HCT116 (cell line): ENCODE data around the gene DIP2C. TPM values are rescaled to one million over a fixed set of nuclear protein-coding genes. Genes with fewer than 3 reads are reported as not detected.

Source experiments
- ATAC-seq: fragments of 200-7000 bp; cut with Tn5 transposase; 2 replicates; pipeline ENCODE4 v1.9.1; 2020; ENCODE audit warnings: mild to moderate bottlenecking, moderate library complexity
- BruUV-seq: library from RNA; stranded (reverse); fragments of 400-500 nt; replicated peaks from 2 replicates; lab custom pipeline; 2021; lab: Mats Ljungman, UMichigan
- CTCF ChIA-PET: fragments of 300-600 bp; sonication (Branson Sonifier 250); formaldehyde crosslinking; loops from one replicate; lab custom pipeline; 2021; ENCODE audit warnings: antibody characterized with exemption; lab: Charles Lee
- POLR2A ChIA-PET: fragments of 300-600, 350-600 bp; sonication (Branson Sonifier 250); formaldehyde crosslinking; loops from one replicate; lab custom pipeline; 2021; ENCODE audit warnings: antibody characterized with exemption; lab: Charles Lee
- RAD21 ChIA-PET, 2 experiments: fragments of 300-600 bp; sonication (Branson Sonifier 250); formaldehyde crosslinking; loops; one replicate each; lab custom pipeline; 2023; ENCODE audit warnings: low total read pairs in 2 of 2; ENCODE audit not compliant: uncharacterized antibody in 2 of 2, unreplicated experiment in 2 of 2, low non-redundant PET in 1 of 2; lab: Charles Lee
- DNase-seq: peaks from one replicate; pipeline ENCODE4 v3.0.0-alpha.2; 2010; ENCODE audit warnings: low read depth, low spot score
- H2AFZ ChIP-seq: fragments of 200-600 bp; shearing (Covaris generic), sonication (generic); 2 replicates; pipeline ENCODE4 v1.6.1; 2017; ENCODE audit warnings: low read depth, mixed run types, mixed read lengths, antibody characterized with exemption, low read length; ENCODE audit not compliant: poor library complexity, severe bottlenecking
- H3K27ac ChIP-seq: 2 replicates; pipeline ENCODE4 v1.5.1; 2012; ENCODE audit warnings: low read depth, low read length
- H3K27me3 ChIP-seq: fragments of 200-600 bp; sonication (generic); 2 replicates; pipeline ENCODE4 v1.6.1; 2016; ENCODE audit warnings: mixed run types, low read length, mixed read lengths; ENCODE audit not compliant: insufficient read depth
- H3K36me3 ChIP-seq, 2 experiments: fragments of 200-500 bp in 1 of 2; fragments of 200-600 bp in 1 of 2; sonication (Bioruptor generic) in 1 of 2; sonication (generic) in 1 of 2; 2 replicates each; pipeline versions ENCODE4 v1.5.1 to v1.6.1; 2014 to 2016; ENCODE audit warnings: low read length in 2 of 2, inconsistent platforms in 1 of 2, mixed read lengths in 1 of 2, mixed run types in 1 of 2; ENCODE audit not compliant: insufficient read depth in 2 of 2, control insufficient read depth in 1 of 2
- H3K4me1 ChIP-seq, 2 experiments: fragments of 200-600 bp in 1 of 2; sonication (generic) in 1 of 2; 2 replicates each; pipeline versions ENCODE4 v1.5.1 to v1.6.1; 2012 to 2017; ENCODE audit warnings: low read length in 2 of 2, inconsistent platforms in 1 of 2, mild to moderate bottlenecking in 1 of 2, mixed read lengths in 1 of 2, mixed run types in 1 of 2, moderate library complexity in 1 of 2; ENCODE audit not compliant: insufficient read depth in 2 of 2, control insufficient read depth in 1 of 2
- H3K4me2 ChIP-seq: fragments of 200-600 bp; sonication (generic); 2 replicates; pipeline ENCODE4 v1.6.1; 2017; ENCODE audit warnings: mixed run types, low read length, mixed read lengths
- H3K4me3 ChIP-seq, 2 experiments: fragments of 200-600 bp in 1 of 2; sonication (generic) in 1 of 2; replicated peaks in 1 of 2; 2 replicates each; pipeline ENCODE4 v1.5.1; 2011 to 2016; ENCODE audit warnings: low read length in 2 of 2, control low read depth in 1 of 2, low read depth in 1 of 2, mild to moderate bottlenecking in 1 of 2, mixed read lengths in 1 of 2, mixed run types in 1 of 2
- H3K79me2 ChIP-seq: fragments of 200-600 bp; sonication (generic); 2 replicates; pipeline ENCODE4 v1.6.1; 2017; ENCODE audit warnings: mild to moderate bottlenecking, mixed run types, low read length, moderate library complexity, mixed read lengths; ENCODE audit not compliant: insufficient read depth
- H3K9ac ChIP-seq: fragments of 200-600 bp; sonication (generic); 2 replicates; pipeline ENCODE4 v1.6.1; 2016; ENCODE audit warnings: low read length, mixed read lengths
- H3K9me2 ChIP-seq: fragments of 200-600 bp; sonication (generic), shearing (Covaris generic); 2 replicates; pipeline ENCODE4 v1.6.1; 2017; ENCODE audit warnings: mixed run types, mild to moderate bottlenecking, moderate library complexity; ENCODE audit not compliant: insufficient read depth
- H3K9me3 ChIP-seq, 2 experiments: fragments of 200-500 bp in 1 of 2; fragments of 200-600 bp in 1 of 2; sonication (Bioruptor generic) in 1 of 2; sonication (generic) in 1 of 2; 2 replicates each; pipeline ENCODE4 v1.6.1; 2014 to 2017; ENCODE audit warnings: low read length in 2 of 2, mixed read lengths in 2 of 2, inconsistent platforms in 1 of 2, low read depth in 1 of 2, mild to moderate bottlenecking in 1 of 2, mixed run types in 1 of 2, moderate library complexity in 1 of 2; ENCODE audit not compliant: control insufficient read depth in 1 of 2, insufficient read depth in 1 of 2
- H4K20me1 ChIP-seq: fragments of 200-600 bp; sonication (generic), shearing (Covaris generic); 2 replicates; pipeline ENCODE4 v1.6.1; 2017; ENCODE audit warnings: mixed run types, mild to moderate bottlenecking, moderate library complexity; ENCODE audit not compliant: insufficient read depth
- CEBPB ChIP-seq: IDR thresholded peaks from 2 replicates; pipeline ENCODE4 v1.6.1; 2012; ENCODE audit warnings: low read depth
- EGR1 ChIP-seq: IDR thresholded peaks from 2 replicates; pipeline ENCODE4 v1.6.1; 2012; ENCODE audit warnings: low read depth
- FOSL1 ChIP-seq: IDR thresholded peaks from 2 replicates; pipeline ENCODE4 v1.6.1; 2012; ENCODE audit warnings: low read depth
- JUND ChIP-seq: IDR thresholded peaks from 2 replicates; pipeline ENCODE4 v1.6.1; 2012
- POLR2A ChIP-seq: IDR thresholded peaks from 2 replicates; pipeline ENCODE4 v1.7.0; 2011; ENCODE audit warnings: borderline replicate concordance; ENCODE audit not compliant: insufficient read depth, insufficient read length; ENCODE audit errors: extremely low read depth
- POLR2AphosphoS5 ChIP-seq: IDR thresholded peaks from 2 replicates; pipeline ENCODE4 v1.6.1; 2011; ENCODE audit warnings: mild to moderate bottlenecking, low read depth, low read length, moderate library complexity
- RAD21 ChIP-seq: IDR thresholded peaks from 2 replicates; pipeline ENCODE4 v1.6.1; 2012; ENCODE audit warnings: low read depth, mild to moderate bottlenecking
- SIN3A ChIP-seq: IDR thresholded peaks from 2 replicates; pipeline ENCODE4 v1.6.1; 2012; ENCODE audit warnings: low read depth
- SP1 ChIP-seq: IDR thresholded peaks from 2 replicates; pipeline ENCODE4 v1.6.1; 2012; ENCODE audit warnings: low read depth
- TCF7L2 ChIP-seq: IDR thresholded peaks from 2 replicates; pipeline ENCODE4 v1.7.0; 2011; ENCODE audit warnings: borderline replicate concordance, inconsistent platforms; ENCODE audit not compliant: insufficient read depth, insufficient read length; ENCODE audit errors: extremely low read depth
- ZFX ChIP-seq: fragments of 450-650 bp; IDR thresholded peaks from 2 replicates; pipeline ENCODE4 v1.6.1; 2017
- intact Hi-C: fragments of 100-400 bp; cut with micrococcal nuclease; formaldehyde crosslinking; loops from 2 replicates; pipeline ENCODE4 v1.10.0; 2022
- total RNA-seq: library from RNA; stranded (reverse); gene quantifications from one replicate; pipeline ENCODE4 v1.2.1, GENCODE V29; 2021; ENCODE audit not compliant: unreplicated experiment
- TF ChIP-seq, protein P1 (sequence below): IDR thresholded peaks from 2 replicates; pipeline ENCODE4 v1.6.1; 2012
- TF ChIP-seq, protein P2 (sequence below), 3 experiments: fragments of 200-600 bp in 1 of 3; sonication (generic) in 1 of 3; IDR thresholded peaks in 2 of 3; conservative IDR thresholded peaks in 1 of 3; 2 replicates each; pipeline ENCODE4 v1.5.1; 2012 to 2017; ENCODE audit warnings: low read depth in 2 of 3, low read length in 2 of 3, antibody characterized with exemption in 1 of 3, borderline replicate concordance in 1 of 3, control low read depth in 1 of 3, mild to moderate bottlenecking in 1 of 3, mixed read lengths in 1 of 3, mixed run types in 1 of 3, moderate library complexity in 1 of 3; ENCODE audit not compliant: insufficient read depth in 1 of 3
- TF ChIP-seq, protein P3 (sequence below): IDR thresholded peaks from 2 replicates; pipeline ENCODE4 v1.6.1; 2012; ENCODE audit warnings: low read depth

DIP2C gene
- total RNA-seq, 1 experiment from 2014 or later, result 15.4 TPM

DNA sequence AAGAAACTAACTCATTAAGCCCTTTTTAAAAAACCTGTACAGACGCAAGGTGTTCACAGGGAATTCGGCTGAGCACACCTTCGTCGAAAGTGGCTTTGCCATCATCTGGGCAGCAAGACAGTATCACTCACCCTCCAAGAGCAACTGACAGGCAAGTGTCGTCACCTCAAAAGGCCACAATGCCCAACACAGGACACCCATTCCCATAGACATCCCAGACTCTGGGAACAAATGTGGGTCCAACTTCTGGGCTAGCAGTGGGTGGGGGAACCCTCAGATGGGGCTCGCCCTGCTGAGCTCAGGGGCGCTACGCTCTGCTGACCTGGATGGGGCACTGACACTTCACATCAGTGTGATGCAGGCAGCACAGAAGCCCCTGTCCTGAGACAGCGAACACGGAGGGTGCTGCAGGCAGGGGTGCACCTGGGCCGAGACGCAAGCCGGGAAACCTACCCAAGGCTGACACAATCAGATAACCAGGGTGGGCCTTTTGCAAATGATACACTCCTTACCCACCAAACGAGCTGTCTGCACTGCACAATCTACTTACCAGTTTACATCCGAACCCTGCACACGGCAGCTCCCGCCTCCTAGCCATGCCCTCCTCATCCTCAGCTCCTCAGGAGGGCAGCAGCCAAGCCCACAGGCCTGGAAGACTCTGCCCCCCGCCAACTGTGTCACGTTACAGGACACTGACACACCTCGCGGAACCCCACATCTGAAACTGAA, 1.7 kb downstream of the DIP2C start:
- no peak for TF ChIP-seq FOSL1
- TF ChIP-seq, protein P1, sequence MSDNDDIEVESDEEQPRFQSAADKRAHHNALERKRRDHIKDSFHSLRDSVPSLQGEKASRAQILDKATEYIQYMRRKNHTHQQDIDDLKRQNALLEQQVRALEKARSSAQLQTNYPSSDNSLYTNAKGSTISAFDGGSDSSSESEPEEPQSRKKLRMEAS, result no peak
- no peak for TF ChIP-seq ZFX
- TF ChIP-seq JUND, result no peak
- TF ChIP-seq, protein P2, sequence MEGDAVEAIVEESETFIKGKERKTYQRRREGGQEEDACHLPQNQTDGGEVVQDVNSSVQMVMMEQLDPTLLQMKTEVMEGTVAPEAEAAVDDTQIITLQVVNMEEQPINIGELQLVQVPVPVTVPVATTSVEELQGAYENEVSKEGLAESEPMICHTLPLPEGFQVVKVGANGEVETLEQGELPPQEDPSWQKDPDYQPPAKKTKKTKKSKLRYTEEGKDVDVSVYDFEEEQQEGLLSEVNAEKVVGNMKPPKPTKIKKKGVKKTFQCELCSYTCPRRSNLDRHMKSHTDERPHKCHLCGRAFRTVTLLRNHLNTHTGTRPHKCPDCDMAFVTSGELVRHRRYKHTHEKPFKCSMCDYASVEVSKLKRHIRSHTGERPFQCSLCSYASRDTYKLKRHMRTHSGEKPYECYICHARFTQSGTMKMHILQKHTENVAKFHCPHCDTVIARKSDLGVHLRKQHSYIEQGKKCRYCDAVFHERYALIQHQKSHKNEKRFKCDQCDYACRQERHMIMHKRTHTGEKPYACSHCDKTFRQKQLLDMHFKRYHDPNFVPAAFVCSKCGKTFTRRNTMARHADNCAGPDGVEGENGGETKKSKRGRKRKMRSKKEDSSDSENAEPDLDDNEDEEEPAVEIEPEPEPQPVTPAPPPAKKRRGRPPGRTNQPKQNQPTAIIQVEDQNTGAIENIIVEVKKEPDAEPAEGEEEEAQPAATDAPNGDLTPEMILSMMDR (IDR thresholded peaks at IDR 0.05 in 2 of 3, conservative IDR thresholded peaks at IDR 0.05 in 1 of 3; ENCODE audit: borderline replicate concordance in 1 of 3, insufficient read depth in 1 of 3, low read depth in 2 of 3, low read length in 2 of 3), result no peak
- TF ChIP-seq SP1, result no peak
- TF ChIP-seq EGR1, result no peak
- TF ChIP-seq POLR2A, result no peak
- no peak for TF ChIP-seq RAD21
- no peak for TF ChIP-seq POLR2AphosphoS5
- TF ChIP-seq SIN3A, result no peak
- no peak for TF ChIP-seq CEBPB
- no peak for TF ChIP-seq TCF7L2
- TF ChIP-seq, protein P3, sequence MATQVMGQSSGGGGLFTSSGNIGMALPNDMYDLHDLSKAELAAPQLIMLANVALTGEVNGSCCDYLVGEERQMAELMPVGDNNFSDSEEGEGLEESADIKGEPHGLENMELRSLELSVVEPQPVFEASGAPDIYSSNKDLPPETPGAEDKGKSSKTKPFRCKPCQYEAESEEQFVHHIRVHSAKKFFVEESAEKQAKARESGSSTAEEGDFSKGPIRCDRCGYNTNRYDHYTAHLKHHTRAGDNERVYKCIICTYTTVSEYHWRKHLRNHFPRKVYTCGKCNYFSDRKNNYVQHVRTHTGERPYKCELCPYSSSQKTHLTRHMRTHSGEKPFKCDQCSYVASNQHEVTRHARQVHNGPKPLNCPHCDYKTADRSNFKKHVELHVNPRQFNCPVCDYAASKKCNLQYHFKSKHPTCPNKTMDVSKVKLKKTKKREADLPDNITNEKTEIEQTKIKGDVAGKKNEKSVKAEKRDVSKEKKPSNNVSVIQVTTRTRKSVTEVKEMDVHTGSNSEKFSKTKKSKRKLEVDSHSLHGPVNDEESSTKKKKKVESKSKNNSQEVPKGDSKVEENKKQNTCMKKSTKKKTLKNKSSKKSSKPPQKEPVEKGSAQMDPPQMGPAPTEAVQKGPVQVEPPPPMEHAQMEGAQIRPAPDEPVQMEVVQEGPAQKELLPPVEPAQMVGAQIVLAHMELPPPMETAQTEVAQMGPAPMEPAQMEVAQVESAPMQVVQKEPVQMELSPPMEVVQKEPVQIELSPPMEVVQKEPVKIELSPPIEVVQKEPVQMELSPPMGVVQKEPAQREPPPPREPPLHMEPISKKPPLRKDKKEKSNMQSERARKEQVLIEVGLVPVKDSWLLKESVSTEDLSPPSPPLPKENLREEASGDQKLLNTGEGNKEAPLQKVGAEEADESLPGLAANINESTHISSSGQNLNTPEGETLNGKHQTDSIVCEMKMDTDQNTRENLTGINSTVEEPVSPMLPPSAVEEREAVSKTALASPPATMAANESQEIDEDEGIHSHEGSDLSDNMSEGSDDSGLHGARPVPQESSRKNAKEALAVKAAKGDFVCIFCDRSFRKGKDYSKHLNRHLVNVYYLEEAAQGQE, result no peak
- Histone ChIP-seq H3K36me3 (no peaks in the 10 kb centered on the region), H3K79me2 (peaks cover 29% of the 10 kb centered on the region), H3K27ac (no peak overlapping the region), H3K9me3 (no peaks in the 10 kb centered on the region), H3K9ac (no peak overlapping the region; the same call in 1 of the 2 replicates), H3K4me3 (peak overlapping the region; percentile 62 to 81), H2AFZ (no peak overlapping the region), H3K27me3 (no peaks in the 10 kb centered on the region), H3K4me2 (peak overlapping the region; percentile 90), H3K9me2 (no peaks in the 10 kb centered on the region), H3K4me1 (peaks cover 5 to 20% of the 10 kb centered on the region in 2 experiments; a peak in 3 of 4 replicates), H4K20me1 (no peaks in the 10 kb centered on the region)
- ATAC-seq, result no peak
- POLR2A ChIA-PET, result no interaction called here
- intact Hi-C loops, result no loop called here
- BruUV-seq, result TSS peak; percentile 63
- no peak for DNase-seq
- RAD21 ChIA-PET, result no interaction called here
- CTCF ChIA-PET, result no interaction called here
